Type B pancreatic cell (in vitro differentiated cells): ENCODE results near the gene TNFRSF12A. TPM values are rescaled to one million over a fixed set of nuclear protein-coding genes. Genes with fewer than 3 reads are reported as not detected.
A peak's percentile ranks its signal among the peaks of the same experiment; 100 is the strongest.

Experiments
- DNase-seq: peaks from one replicate; pipeline ENCODE4 v3.0.0; 2021; ENCODE audit warnings: mixed read lengths; ENCODE audit not compliant: unreplicated experiment; ENCODE audit errors: extremely low spot score
- H3K27ac Mint-ChIP-seq: 2 replicates; pipeline ENCODE4 v1.8.0; 2021; ENCODE audit warnings: mild to moderate bottlenecking, mixed read lengths
- H3K27me3 Mint-ChIP-seq: 2 replicates; pipeline ENCODE4 v1.8.0; 2021; ENCODE audit warnings: mixed read lengths
- H3K36me3 Mint-ChIP-seq: 2 replicates; pipeline ENCODE4 v1.8.0; 2021; ENCODE audit warnings: mixed read lengths
- H3K4me1 Mint-ChIP-seq: one replicate; pipeline ENCODE4 v1.8.0; 2021; ENCODE audit warnings: mixed read lengths; ENCODE audit not compliant: unreplicated experiment
- H3K4me3 Mint-ChIP-seq: 2 replicates; pipeline ENCODE4 v1.8.0; 2021; ENCODE audit warnings: mild to moderate bottlenecking, mixed read lengths
- H3K9me3 Mint-ChIP-seq: 2 replicates; pipeline ENCODE4 v1.8.0; 2021; ENCODE audit warnings: mixed read lengths
- CTCF ChIP-seq: fragments of 200-600 bp; sonication (generic); conservative IDR thresholded peaks from 2 replicates; pipeline ENCODE4 v1.5.0; 2021; ENCODE audit warnings: antibody characterized with exemption, mild to moderate bottlenecking
- total RNA-seq: library from RNA; stranded (reverse); gene quantifications from 2 replicates; pipeline ENCODE4 v1.2.1, GENCODE V29; 2021; ENCODE audit warnings: low replicate concordance

Gene TNFRSF12A
- total RNA-seq, 1 donor from 2014 or later = 24.0 TPM

GRCh38 chr16:3060339-3061127, 40.4 kb downstream of the TNFRSF12A start:
- Mint-ChIP-seq H3K27ac (no peak overlapping the region), H3K9me3 (no peaks in the 10 kb centered on the region), H3K4me3 (peak overlapping the region; percentile 86), H3K27me3 (no peaks in the 10 kb centered on the region), H3K4me1 (no peaks in the 10 kb centered on the region), H3K36me3 (no peaks in the 10 kb centered on the region)
- DNase-seq = no peak
- no peak for TF ChIP-seq CTCF

- H3K36me3 Mint-ChIP-seq = no peaks in the 10 kb centered on the region
- no peak for TF ChIP-seq CTCF
- DNase-seq = no peak
- no peak overlapping the region for H3K4me3 Mint-ChIP-seq
- no peaks in the 10 kb centered on the region for H3K9me3 Mint-ChIP-seq
- H3K27me3 Mint-ChIP-seq = no peaks in the 10 kb centered on the region
- H3K4me1 Mint-ChIP-seq = no peaks in the 10 kb centered on the region
- no peak overlapping the region for H3K27ac Mint-ChIP-seq
Observed at GRCh38 chr16:3062553-3062952, 42.4 kb downstream of the TNFRSF12A start.

DNA sequence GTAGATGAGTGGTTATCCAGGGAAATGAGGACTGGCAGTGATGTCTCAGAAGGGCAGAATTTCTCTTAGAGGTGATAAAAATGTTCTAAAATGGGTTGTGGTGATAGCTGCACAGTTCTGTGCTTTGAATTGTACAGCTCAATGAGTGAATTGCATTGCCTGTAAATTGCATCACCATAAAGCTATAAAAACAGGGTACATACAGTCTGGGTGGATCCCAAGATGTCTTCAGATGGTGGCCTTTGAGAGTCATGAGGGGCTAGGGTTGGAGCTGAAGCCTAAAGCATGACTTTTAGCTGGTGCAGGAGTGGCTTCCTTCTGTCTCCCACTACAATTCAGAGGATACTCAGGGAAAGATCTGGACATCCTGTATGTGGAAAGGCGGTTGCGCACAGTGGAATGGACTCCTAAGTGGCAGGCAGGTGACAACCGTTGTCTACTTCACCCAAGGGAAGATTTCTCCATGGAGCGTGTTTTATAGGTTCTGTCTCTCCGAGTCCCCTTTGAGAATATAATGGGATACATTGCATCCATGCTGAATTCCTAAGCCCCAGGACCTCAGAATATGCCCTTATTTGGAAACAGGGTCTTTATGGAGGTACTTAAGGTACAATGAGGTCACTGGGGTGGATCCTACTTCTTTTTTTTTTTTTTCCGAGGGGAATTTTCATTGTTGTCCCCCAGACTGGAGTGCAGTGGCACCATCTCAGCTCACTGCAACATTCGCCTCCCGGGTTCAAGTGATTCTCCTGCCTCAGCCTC, 43.6 kb downstream of the TNFRSF12A start:
- H3K4me1 Mint-ChIP-seq = no peaks in the 10 kb centered on the region
- DNase-seq = no peak
- H3K4me3 Mint-ChIP-seq = no peak overlapping the region
- no peaks in the 10 kb centered on the region for H3K9me3 Mint-ChIP-seq
- no peaks in the 10 kb centered on the region for H3K36me3 Mint-ChIP-seq
- no peak overlapping the region for H3K27ac Mint-ChIP-seq
- no peaks in the 10 kb centered on the region for H3K27me3 Mint-ChIP-seq
- no peak for TF ChIP-seq CTCF

- no peaks in the 10 kb centered on the region for H3K9me3 Mint-ChIP-seq
- peak within 1 kb of the TSS; percentile 65 for H3K27ac Mint-ChIP-seq
- no peak for TF ChIP-seq CTCF
- no peak within 1 kb of the TSS for H3K4me3 Mint-ChIP-seq
- DNase-seq = no peak
- H3K36me3 Mint-ChIP-seq = no peaks in the 10 kb centered on the region
- H3K27me3 Mint-ChIP-seq = no peaks in the 10 kb centered on the region
- H3K4me1 Mint-ChIP-seq = no peaks in the 10 kb centered on the region
Observed at GRCh38 chr16:3065069-3065741, 45.0 kb downstream of the TNFRSF12A start, which contains the start of gene IL32. Gene IL32, plus strand, starts transcription at chr16:3065640. Its CDS starts 172 bp downstream, at chr16:3065812.

GRCh38 chr16:3065742-3066439, 45.7 kb downstream of the TNFRSF12A start:
- H3K9me3 Mint-ChIP-seq = no peaks in the 10 kb centered on the region
- H3K4me3 Mint-ChIP-seq = no peak overlapping the region
- peak overlapping the region; percentile 65 for H3K27ac Mint-ChIP-seq
- no peak for TF ChIP-seq CTCF
- no peaks in the 10 kb centered on the region for H3K36me3 Mint-ChIP-seq
- no peaks in the 10 kb centered on the region for H3K27me3 Mint-ChIP-seq
- no peaks in the 10 kb centered on the region for H3K4me1 Mint-ChIP-seq
- no peak for DNase-seq
